WTC11 (cell line): Measurements from ENCODE around the gene MAP1LC3B. TPM values are rescaled to one million over a fixed set of nuclear protein-coding genes. Genes with fewer than 3 reads are reported as not detected.

Experiments used
- CBFB ChIP-seq: sonication (generic); formaldehyde crosslinking; IDR thresholded peaks from 2 replicates; pipeline ENCODE4 v1.8.1; 2022; ENCODE audit warnings: mild to moderate bottlenecking, low read depth, missing genetic modification reagents
- FOXK1 ChIP-seq: sonication (generic); formaldehyde crosslinking; IDR thresholded peaks from 2 replicates; pipeline ENCODE4 v1.8.0; 2022; ENCODE audit warnings: mild to moderate bottlenecking, moderate library complexity, missing genetic modification reagents
- GABPB1 ChIP-seq: sonication (generic); formaldehyde crosslinking; IDR thresholded peaks from 2 replicates; pipeline ENCODE4 v1.8.1; 2023; ENCODE audit warnings: mild to moderate bottlenecking, missing genetic modification reagents
- KAT7 ChIP-seq: sonication (generic); formaldehyde crosslinking; IDR thresholded peaks from 2 replicates; pipeline ENCODE4 v1.8.1; 2023; ENCODE audit warnings: missing genetic modification reagents, mild to moderate bottlenecking, borderline replicate concordance
- TEAD1 ChIP-seq: sonication (generic); formaldehyde crosslinking; IDR thresholded peaks from 2 replicates; pipeline ENCODE4 v1.8.0; 2022; ENCODE audit warnings: mild to moderate bottlenecking, missing genetic modification reagents
- TEAD4 ChIP-seq: sonication (generic); formaldehyde crosslinking; IDR thresholded peaks from 2 replicates; pipeline ENCODE4 v1.8.0; 2022; ENCODE audit warnings: mild to moderate bottlenecking, missing genetic modification reagents
- ZNF219 ChIP-seq: sonication (generic); formaldehyde crosslinking; IDR thresholded peaks from 2 replicates; pipeline ENCODE4 v1.8.0; 2023; ENCODE audit warnings: missing genetic modification reagents, mild to moderate bottlenecking, borderline replicate concordance
- ZNF317 ChIP-seq: sonication (generic); formaldehyde crosslinking; IDR thresholded peaks from 2 replicates; pipeline ENCODE4 v1.8.1; 2023; ENCODE audit warnings: low read depth, mild to moderate bottlenecking, moderate library complexity, missing genetic modification reagents, borderline replicate concordance
- total RNA-seq: library from RNA; stranded (reverse); gene quantifications from 3 replicates; pipeline ENCODE4 v1.2.3, GENCODE V29; 2021
- TF ChIP-seq, protein P1 (sequence below): sonication (generic); formaldehyde crosslinking; IDR thresholded peaks from 2 replicates; pipeline ENCODE4 v1.8.0; 2023; ENCODE audit warnings: missing genetic modification reagents, mild to moderate bottlenecking, borderline replicate concordance
- TF ChIP-seq, protein P2 (sequence below): sonication (generic); formaldehyde crosslinking; IDR thresholded peaks from 2 replicates; pipeline ENCODE4 v1.8.0; 2022; ENCODE audit warnings: missing genetic modification reagents
- TF ChIP-seq, protein P3 (sequence below): sonication (generic); formaldehyde crosslinking; IDR thresholded peaks from 2 replicates; pipeline ENCODE4 v1.8.0; 2023; ENCODE audit warnings: missing genetic modification reagents
- TF ChIP-seq, protein P4 (sequence below): sonication (generic); formaldehyde crosslinking; IDR thresholded peaks from 2 replicates; pipeline ENCODE4 v1.8.1; 2023; ENCODE audit warnings: mild to moderate bottlenecking, missing genetic modification reagents
- TF ChIP-seq, protein P5 (sequence below): sonication (generic); formaldehyde crosslinking; IDR thresholded peaks from 2 replicates; pipeline ENCODE4 v1.8.0; 2023; ENCODE audit warnings: mild to moderate bottlenecking, missing genetic modification reagents
- TF ChIP-seq, protein P6 (sequence below): fragments of 200-600 bp; IDR thresholded peaks from 2 replicates; pipeline ENCODE4 v1.8.0; 2022; ENCODE audit warnings: antibody characterized with exemption
- TF ChIP-seq, protein P7 (sequence below): sonication (generic); formaldehyde crosslinking; IDR thresholded peaks from 2 replicates; pipeline ENCODE4 v1.8.1; 2023; ENCODE audit warnings: mild to moderate bottlenecking, missing genetic modification reagents, moderate library complexity
- TF ChIP-seq, protein P8 (sequence below): fragments of 250-450 bp; sonication (Bioruptor Pico); IDR thresholded peaks from 2 replicates; pipeline ENCODE4 v1.9.0; 2021; ENCODE audit warnings: mild to moderate bottlenecking
- TF ChIP-seq, protein P9 (sequence below): fragments of 250-450 bp; sonication (Bioruptor Pico); IDR thresholded peaks from 2 replicates; pipeline ENCODE4 v1.8.0; 2021; ENCODE audit warnings: mild to moderate bottlenecking

Gene MAP1LC3B
- total RNA-seq, 1 experiment from 2014 or later = 46.9 TPM

DNA sequence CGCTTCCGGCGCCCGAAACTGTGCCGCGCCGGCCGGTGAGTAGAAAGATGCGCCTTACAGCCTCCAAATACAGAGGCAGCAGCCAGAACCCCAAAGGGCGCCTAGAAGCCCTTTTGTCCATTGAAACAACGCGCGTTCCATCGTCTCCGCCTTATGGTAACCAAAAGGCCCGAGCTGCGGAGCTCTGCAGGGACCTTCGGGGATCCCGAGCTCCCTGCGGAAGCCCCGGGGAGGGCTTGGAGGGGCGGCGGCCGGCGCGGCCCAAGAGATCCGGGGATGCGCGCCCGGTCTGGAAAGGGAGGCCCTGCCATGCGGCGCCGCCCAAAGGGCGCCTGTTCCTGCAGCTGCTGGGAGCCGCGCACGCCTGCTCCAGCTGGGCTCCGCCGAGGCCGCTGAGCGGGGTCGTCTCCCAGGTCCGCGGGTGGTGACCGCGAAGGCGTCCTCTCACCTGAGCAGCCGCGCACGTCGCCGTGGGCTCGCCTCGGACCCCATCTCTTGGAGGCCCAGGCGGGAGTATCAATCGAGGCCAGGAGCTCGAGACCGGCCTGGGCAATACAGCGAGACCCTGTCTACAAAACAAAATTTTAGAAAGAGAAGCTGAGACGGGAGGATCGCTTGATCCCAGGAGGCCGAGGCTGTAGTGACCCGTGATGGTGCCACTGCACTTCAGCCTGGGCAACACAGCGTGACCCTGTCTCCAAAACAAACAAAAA, 7.8 kb upstream of the MAP1LC3B start (continued):
- TF ChIP-seq, protein P1, sequence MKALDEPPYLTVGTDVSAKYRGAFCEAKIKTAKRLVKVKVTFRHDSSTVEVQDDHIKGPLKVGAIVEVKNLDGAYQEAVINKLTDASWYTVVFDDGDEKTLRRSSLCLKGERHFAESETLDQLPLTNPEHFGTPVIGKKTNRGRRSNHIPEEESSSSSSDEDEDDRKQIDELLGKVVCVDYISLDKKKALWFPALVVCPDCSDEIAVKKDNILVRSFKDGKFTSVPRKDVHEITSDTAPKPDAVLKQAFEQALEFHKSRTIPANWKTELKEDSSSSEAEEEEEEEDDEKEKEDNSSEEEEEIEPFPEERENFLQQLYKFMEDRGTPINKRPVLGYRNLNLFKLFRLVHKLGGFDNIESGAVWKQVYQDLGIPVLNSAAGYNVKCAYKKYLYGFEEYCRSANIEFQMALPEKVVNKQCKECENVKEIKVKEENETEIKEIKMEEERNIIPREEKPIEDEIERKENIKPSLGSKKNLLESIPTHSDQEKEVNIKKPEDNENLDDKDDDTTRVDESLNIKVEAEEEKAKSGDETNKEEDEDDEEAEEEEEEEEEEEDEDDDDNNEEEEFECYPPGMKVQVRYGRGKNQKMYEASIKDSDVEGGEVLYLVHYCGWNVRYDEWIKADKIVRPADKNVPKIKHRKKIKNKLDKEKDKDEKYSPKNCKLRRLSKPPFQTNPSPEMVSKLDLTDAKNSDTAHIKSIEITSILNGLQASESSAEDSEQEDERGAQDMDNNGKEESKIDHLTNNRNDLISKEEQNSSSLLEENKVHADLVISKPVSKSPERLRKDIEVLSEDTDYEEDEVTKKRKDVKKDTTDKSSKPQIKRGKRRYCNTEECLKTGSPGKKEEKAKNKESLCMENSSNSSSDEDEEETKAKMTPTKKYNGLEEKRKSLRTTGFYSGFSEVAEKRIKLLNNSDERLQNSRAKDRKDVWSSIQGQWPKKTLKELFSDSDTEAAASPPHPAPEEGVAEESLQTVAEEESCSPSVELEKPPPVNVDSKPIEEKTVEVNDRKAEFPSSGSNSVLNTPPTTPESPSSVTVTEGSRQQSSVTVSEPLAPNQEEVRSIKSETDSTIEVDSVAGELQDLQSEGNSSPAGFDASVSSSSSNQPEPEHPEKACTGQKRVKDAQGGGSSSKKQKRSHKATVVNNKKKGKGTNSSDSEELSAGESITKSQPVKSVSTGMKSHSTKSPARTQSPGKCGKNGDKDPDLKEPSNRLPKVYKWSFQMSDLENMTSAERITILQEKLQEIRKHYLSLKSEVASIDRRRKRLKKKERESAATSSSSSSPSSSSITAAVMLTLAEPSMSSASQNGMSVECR (CRISPR knock-in tag) = 0 out of 2 replicates have a peak, but pooled peaks have one; percentile 27
- TF ChIP-seq, protein P2, sequence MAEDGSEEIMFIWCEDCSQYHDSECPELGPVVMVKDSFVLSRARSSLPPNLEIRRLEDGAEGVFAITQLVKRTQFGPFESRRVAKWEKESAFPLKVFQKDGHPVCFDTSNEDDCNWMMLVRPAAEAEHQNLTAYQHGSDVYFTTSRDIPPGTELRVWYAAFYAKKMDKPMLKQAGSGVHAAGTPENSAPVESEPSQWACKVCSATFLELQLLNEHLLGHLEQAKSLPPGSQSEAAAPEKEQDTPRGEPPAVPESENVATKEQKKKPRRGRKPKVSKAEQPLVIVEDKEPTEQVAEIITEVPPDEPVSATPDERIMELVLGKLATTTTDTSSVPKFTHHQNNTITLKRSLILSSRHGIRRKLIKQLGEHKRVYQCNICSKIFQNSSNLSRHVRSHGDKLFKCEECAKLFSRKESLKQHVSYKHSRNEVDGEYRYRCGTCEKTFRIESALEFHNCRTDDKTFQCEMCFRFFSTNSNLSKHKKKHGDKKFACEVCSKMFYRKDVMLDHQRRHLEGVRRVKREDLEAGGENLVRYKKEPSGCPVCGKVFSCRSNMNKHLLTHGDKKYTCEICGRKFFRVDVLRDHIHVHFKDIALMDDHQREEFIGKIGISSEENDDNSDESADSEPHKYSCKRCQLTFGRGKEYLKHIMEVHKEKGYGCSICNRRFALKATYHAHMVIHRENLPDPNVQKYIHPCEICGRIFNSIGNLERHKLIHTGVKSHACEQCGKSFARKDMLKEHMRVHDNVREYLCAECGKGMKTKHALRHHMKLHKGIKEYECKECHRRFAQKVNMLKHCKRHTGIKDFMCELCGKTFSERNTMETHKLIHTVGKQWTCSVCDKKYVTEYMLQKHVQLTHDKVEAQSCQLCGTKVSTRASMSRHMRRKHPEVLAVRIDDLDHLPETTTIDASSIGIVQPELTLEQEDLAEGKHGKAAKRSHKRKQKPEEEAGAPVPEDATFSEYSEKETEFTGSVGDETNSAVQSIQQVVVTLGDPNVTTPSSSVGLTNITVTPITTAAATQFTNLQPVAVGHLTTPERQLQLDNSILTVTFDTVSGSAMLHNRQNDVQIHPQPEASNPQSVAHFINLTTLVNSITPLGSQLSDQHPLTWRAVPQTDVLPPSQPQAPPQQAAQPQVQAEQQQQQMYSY = 0 out of 2 replicates have a peak, but pooled peaks have one; percentile 18
- TF ChIP-seq CBFB = no peak
- no peak for TF ChIP-seq KAT7 (CRISPR knock-in tag)
- TF ChIP-seq, protein P3, sequence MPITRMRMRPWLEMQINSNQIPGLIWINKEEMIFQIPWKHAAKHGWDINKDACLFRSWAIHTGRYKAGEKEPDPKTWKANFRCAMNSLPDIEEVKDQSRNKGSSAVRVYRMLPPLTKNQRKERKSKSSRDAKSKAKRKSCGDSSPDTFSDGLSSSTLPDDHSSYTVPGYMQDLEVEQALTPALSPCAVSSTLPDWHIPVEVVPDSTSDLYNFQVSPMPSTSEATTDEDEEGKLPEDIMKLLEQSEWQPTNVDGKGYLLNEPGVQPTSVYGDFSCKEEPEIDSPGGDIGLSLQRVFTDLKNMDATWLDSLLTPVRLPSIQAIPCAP (CRISPR knock-in tag) = 0 out of 2 replicates have a peak, but pooled peaks have one; percentile 65
- TF ChIP-seq, protein P4, sequence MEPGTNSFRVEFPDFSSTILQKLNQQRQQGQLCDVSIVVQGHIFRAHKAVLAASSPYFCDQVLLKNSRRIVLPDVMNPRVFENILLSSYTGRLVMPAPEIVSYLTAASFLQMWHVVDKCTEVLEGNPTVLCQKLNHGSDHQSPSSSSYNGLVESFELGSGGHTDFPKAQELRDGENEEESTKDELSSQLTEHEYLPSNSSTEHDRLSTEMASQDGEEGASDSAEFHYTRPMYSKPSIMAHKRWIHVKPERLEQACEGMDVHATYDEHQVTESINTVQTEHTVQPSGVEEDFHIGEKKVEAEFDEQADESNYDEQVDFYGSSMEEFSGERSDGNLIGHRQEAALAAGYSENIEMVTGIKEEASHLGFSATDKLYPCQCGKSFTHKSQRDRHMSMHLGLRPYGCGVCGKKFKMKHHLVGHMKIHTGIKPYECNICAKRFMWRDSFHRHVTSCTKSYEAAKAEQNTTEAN (CRISPR knock-in tag) = no peak; the same call in 1 of the 2 replicates
- no peak for TF ChIP-seq FOXK1 (CRISPR knock-in tag)
- TF ChIP-seq, protein P5, sequence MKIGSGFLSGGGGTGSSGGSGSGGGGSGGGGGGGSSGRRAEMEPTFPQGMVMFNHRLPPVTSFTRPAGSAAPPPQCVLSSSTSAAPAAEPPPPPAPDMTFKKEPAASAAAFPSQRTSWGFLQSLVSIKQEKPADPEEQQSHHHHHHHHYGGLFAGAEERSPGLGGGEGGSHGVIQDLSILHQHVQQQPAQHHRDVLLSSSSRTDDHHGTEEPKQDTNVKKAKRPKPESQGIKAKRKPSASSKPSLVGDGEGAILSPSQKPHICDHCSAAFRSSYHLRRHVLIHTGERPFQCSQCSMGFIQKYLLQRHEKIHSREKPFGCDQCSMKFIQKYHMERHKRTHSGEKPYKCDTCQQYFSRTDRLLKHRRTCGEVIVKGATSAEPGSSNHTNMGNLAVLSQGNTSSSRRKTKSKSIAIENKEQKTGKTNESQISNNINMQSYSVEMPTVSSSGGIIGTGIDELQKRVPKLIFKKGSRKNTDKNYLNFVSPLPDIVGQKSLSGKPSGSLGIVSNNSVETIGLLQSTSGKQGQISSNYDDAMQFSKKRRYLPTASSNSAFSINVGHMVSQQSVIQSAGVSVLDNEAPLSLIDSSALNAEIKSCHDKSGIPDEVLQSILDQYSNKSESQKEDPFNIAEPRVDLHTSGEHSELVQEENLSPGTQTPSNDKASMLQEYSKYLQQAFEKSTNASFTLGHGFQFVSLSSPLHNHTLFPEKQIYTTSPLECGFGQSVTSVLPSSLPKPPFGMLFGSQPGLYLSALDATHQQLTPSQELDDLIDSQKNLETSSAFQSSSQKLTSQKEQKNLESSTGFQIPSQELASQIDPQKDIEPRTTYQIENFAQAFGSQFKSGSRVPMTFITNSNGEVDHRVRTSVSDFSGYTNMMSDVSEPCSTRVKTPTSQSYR = 0 out of 2 replicates have a peak, but pooled peaks have one; percentile 24
- TF ChIP-seq TEAD4 = no peak
- TF ChIP-seq, protein P6, sequence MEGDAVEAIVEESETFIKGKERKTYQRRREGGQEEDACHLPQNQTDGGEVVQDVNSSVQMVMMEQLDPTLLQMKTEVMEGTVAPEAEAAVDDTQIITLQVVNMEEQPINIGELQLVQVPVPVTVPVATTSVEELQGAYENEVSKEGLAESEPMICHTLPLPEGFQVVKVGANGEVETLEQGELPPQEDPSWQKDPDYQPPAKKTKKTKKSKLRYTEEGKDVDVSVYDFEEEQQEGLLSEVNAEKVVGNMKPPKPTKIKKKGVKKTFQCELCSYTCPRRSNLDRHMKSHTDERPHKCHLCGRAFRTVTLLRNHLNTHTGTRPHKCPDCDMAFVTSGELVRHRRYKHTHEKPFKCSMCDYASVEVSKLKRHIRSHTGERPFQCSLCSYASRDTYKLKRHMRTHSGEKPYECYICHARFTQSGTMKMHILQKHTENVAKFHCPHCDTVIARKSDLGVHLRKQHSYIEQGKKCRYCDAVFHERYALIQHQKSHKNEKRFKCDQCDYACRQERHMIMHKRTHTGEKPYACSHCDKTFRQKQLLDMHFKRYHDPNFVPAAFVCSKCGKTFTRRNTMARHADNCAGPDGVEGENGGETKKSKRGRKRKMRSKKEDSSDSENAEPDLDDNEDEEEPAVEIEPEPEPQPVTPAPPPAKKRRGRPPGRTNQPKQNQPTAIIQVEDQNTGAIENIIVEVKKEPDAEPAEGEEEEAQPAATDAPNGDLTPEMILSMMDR = no peak
- no peak for TF ChIP-seq ZNF219 (CRISPR knock-in tag)
- TF ChIP-seq, protein P7, sequence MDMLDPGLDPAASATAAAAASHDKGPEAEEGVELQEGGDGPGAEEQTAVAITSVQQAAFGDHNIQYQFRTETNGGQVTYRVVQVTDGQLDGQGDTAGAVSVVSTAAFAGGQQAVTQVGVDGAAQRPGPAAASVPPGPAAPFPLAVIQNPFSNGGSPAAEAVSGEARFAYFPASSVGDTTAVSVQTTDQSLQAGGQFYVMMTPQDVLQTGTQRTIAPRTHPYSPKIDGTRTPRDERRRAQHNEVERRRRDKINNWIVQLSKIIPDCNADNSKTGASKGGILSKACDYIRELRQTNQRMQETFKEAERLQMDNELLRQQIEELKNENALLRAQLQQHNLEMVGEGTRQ (CRISPR knock-in tag) = no peak
- TF ChIP-seq TEAD1 (CRISPR knock-in tag) = no peak; the same call in 1 of the 2 replicates
- TF ChIP-seq, protein P8, sequence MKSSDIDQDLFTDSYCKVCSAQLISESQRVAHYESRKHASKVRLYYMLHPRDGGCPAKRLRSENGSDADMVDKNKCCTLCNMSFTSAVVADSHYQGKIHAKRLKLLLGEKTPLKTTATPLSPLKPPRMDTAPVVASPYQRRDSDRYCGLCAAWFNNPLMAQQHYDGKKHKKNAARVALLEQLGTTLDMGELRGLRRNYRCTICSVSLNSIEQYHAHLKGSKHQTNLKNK (CRISPR knock-in tag) = no peak
- peak; percentile 12; the same call in 1 of the 2 replicates for TF ChIP-seq GABPB1 (CRISPR knock-in tag)
- TF ChIP-seq, protein P9, sequence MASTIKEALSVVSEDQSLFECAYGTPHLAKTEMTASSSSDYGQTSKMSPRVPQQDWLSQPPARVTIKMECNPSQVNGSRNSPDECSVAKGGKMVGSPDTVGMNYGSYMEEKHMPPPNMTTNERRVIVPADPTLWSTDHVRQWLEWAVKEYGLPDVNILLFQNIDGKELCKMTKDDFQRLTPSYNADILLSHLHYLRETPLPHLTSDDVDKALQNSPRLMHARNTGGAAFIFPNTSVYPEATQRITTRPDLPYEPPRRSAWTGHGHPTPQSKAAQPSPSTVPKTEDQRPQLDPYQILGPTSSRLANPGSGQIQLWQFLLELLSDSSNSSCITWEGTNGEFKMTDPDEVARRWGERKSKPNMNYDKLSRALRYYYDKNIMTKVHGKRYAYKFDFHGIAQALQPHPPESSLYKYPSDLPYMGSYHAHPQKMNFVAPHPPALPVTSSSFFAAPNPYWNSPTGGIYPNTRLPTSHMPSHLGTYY (CRISPR knock-in tag) = no peak
- TF ChIP-seq ZNF317 (CRISPR knock-in tag) = peak; percentile 31; the same call in 1 of the 2 replicates
